Panc1 (cell line): Measurements from ENCODE around the gene ADSL. TPM values are rescaled to one million over a fixed set of nuclear protein-coding genes. Genes with fewer than 3 reads are reported as not detected.

Source experiments
- ATAC-seq: fragments of 200-7000 bp; cut with Tn5 transposase; 2 replicates; pipeline ENCODE4 v1.9.1; 2020; ENCODE audit warnings: mild to moderate bottlenecking, moderate library complexity
- BruUV-seq: library from RNA; stranded (reverse); fragments of 400-500 nt; replicated peaks from 2 replicates; lab custom pipeline; 2021; lab: Mats Ljungman, UMichigan
- CTCF ChIA-PET: fragments of 300-600 bp; sonication (Branson Sonifier 250); formaldehyde crosslinking; loops from one replicate; lab custom pipeline; 2022; ENCODE audit warnings: antibody characterized with exemption; lab: Charles Lee
- POLR2A ChIA-PET: fragments of 300-600 bp; sonication (Branson Sonifier 250); formaldehyde crosslinking; loops from one replicate; lab custom pipeline; 2022; ENCODE audit warnings: antibody characterized with exemption; lab: Charles Lee
- DNase-seq: peaks from one replicate; pipeline ENCODE4 v3.0.0-alpha.2; 2010; ENCODE audit warnings: low read depth, low spot score
- H3K27ac ChIP-seq: 2 replicates; pipeline ENCODE4 v1.5.1; 2011; ENCODE audit warnings: mild to moderate bottlenecking, low read length, inconsistent platforms
- H3K27me3 ChIP-seq: fragments of 200-500 bp; sonication (Bioruptor generic); 2 replicates; pipeline ENCODE4 v1.6.0; 2014; ENCODE audit warnings: low read length, inconsistent platforms; ENCODE audit not compliant: control insufficient read depth, insufficient read depth
- H3K36me3 ChIP-seq: fragments of 200-500 bp; sonication (Bioruptor generic); 2 replicates; pipeline ENCODE4 v1.5.1; 2014; ENCODE audit warnings: inconsistent platforms, mild to moderate bottlenecking, low read length, moderate library complexity; ENCODE audit not compliant: control insufficient read depth, insufficient read depth
- H3K4me1 ChIP-seq: 2 replicates; pipeline ENCODE4 v1.5.1; 2011; ENCODE audit warnings: inconsistent platforms, mild to moderate bottlenecking, low read length, moderate library complexity; ENCODE audit not compliant: control insufficient read depth, insufficient read depth
- H3K4me3 ChIP-seq, 2 experiments: 2 replicates each; pipeline ENCODE4 v1.5.1; 2011 to 2012; ENCODE audit warnings: low read depth in 2 of 2, low read length in 2 of 2, mild to moderate bottlenecking in 2 of 2, inconsistent platforms in 1 of 2, moderate library complexity in 1 of 2
- H3K9me3 ChIP-seq: fragments of 200-500 bp; sonication (Bioruptor generic); 2 replicates; pipeline ENCODE4 v1.5.1; 2014; ENCODE audit warnings: low read depth, mild to moderate bottlenecking, inconsistent platforms, low read length, moderate library complexity; ENCODE audit not compliant: control insufficient read depth, insufficient read depth
- POLR2AphosphoS5 ChIP-seq: IDR thresholded peaks from 2 replicates; pipeline ENCODE4 v1.6.1; 2012; ENCODE audit warnings: mild to moderate bottlenecking, low read depth, low read length, moderate library complexity
- SIN3A ChIP-seq: IDR thresholded peaks from 2 replicates; pipeline ENCODE4 v1.6.1; 2012; ENCODE audit warnings: low read depth, mild to moderate bottlenecking, low read length, moderate library complexity, borderline replicate concordance; ENCODE audit not compliant: insufficient read depth
- TCF7L2 ChIP-seq: IDR thresholded peaks from 2 replicates; pipeline ENCODE4 v1.6.1; 2011; ENCODE audit warnings: mild to moderate bottlenecking, low read depth, low read length, inconsistent platforms
- in situ Hi-C: cut with HindIII; loops from 2 replicates; pipeline ENCODE4 v1.10.0; 2016; ENCODE audit warnings: low sequenced_read_pairs, low pct_unique_long_range_greater_than_20kb
- intact Hi-C: fragments of 100-400 bp; cut with micrococcal nuclease; formaldehyde crosslinking; loops from one replicate; pipeline ENCODE4 v1.10.0; 2022; ENCODE audit not compliant: unreplicated experiment
- total RNA-seq: library from RNA; stranded (reverse); gene quantifications from one replicate; pipeline ENCODE4 v1.2.1, GENCODE V29; 2021; ENCODE audit not compliant: unreplicated experiment
- TF ChIP-seq, protein P1 (sequence below): fragments of 450-650 bp; IDR thresholded peaks from 2 replicates; pipeline ENCODE4 v1.5.1; 2017; ENCODE audit warnings: mild to moderate bottlenecking
- TF ChIP-seq, protein P2 (sequence below), 2 experiments: IDR thresholded peaks; 2 replicates each; pipeline ENCODE4 v1.6.1; 2011 to 2012; ENCODE audit warnings: low read depth in 2 of 2, control low read depth in 1 of 2, low read length in 1 of 2, mild to moderate bottlenecking in 1 of 2, moderate library complexity in 1 of 2; ENCODE audit not compliant: insufficient read depth in 1 of 2

ADSL gene
- total RNA-seq, 1 experiment from 2014 or later: 107 TPM

DNA sequence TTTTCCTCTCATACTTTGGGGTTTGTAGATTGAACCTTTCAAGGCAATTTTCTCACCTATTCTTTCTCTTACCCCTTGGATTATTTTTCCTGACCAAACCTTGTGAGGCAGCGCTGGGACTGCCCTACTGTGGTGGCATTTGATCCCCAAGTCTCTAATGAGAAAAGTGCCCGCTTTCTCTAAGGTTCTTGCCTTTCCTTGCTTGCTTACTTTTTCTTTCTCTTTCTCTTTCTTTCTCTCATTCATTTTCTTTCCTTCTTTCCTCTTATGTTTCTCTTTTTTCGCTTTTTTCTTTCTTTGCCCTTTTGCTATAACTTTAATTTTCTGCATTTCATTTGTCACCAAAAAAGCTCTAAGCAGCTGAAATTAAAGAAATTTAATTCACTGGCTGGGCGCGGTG, 40.7 kb upstream of the ADSL start:
- DNase-seq: no peak
- in situ Hi-C loops: no loop called here
- BruUV-seq: no TSS peak

DNA sequence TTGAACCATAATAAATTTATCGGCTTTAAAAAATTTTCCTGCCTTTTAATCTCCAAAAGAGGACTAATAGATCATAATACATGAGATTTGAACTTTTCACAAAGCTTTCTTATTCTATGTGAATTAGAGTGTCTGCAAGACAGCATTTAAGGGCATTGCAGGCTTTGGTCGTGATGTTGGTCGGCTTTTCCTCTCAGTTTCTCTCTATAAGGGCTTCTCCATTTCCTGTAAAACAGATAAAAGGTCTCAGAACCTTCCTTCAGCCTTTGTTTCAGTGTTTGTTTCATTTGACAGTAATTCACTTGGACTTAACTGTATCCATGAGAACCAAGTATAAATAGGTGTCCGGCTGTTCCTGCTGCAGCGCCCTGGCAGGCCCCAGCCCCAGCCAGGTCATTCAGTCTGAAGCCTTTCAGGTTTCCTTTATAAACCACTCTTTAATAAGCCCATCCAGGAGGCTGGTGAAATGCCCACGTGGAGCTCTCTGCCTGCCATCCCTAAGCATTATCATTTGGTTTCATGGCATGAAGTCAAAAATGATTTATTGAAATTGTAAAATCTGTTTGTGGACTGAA, 37.2 kb upstream of the ADSL start:
- intact Hi-C loops (no loop called here), in situ Hi-C loops (no loop called here)
- TF ChIP-seq POLR2AphosphoS5 (no peak), SIN3A (no peak), TCF7L2 (no peak)
- TF ChIP-seq, protein P1, sequence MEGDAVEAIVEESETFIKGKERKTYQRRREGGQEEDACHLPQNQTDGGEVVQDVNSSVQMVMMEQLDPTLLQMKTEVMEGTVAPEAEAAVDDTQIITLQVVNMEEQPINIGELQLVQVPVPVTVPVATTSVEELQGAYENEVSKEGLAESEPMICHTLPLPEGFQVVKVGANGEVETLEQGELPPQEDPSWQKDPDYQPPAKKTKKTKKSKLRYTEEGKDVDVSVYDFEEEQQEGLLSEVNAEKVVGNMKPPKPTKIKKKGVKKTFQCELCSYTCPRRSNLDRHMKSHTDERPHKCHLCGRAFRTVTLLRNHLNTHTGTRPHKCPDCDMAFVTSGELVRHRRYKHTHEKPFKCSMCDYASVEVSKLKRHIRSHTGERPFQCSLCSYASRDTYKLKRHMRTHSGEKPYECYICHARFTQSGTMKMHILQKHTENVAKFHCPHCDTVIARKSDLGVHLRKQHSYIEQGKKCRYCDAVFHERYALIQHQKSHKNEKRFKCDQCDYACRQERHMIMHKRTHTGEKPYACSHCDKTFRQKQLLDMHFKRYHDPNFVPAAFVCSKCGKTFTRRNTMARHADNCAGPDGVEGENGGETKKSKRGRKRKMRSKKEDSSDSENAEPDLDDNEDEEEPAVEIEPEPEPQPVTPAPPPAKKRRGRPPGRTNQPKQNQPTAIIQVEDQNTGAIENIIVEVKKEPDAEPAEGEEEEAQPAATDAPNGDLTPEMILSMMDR: no peak
- TF ChIP-seq, protein P2, sequence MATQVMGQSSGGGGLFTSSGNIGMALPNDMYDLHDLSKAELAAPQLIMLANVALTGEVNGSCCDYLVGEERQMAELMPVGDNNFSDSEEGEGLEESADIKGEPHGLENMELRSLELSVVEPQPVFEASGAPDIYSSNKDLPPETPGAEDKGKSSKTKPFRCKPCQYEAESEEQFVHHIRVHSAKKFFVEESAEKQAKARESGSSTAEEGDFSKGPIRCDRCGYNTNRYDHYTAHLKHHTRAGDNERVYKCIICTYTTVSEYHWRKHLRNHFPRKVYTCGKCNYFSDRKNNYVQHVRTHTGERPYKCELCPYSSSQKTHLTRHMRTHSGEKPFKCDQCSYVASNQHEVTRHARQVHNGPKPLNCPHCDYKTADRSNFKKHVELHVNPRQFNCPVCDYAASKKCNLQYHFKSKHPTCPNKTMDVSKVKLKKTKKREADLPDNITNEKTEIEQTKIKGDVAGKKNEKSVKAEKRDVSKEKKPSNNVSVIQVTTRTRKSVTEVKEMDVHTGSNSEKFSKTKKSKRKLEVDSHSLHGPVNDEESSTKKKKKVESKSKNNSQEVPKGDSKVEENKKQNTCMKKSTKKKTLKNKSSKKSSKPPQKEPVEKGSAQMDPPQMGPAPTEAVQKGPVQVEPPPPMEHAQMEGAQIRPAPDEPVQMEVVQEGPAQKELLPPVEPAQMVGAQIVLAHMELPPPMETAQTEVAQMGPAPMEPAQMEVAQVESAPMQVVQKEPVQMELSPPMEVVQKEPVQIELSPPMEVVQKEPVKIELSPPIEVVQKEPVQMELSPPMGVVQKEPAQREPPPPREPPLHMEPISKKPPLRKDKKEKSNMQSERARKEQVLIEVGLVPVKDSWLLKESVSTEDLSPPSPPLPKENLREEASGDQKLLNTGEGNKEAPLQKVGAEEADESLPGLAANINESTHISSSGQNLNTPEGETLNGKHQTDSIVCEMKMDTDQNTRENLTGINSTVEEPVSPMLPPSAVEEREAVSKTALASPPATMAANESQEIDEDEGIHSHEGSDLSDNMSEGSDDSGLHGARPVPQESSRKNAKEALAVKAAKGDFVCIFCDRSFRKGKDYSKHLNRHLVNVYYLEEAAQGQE (IDR thresholded peaks at IDR 0.05; ENCODE audit: insufficient read depth in 1 of 2, low read depth in 2 of 2, low read length in 1 of 2): no peak
- CTCF ChIA-PET: no interaction called here
- no TSS peak for BruUV-seq
- Histone ChIP-seq H3K27me3 (no peaks in the 10 kb centered on the region), H3K9me3 (no peaks in the 10 kb centered on the region), H3K27ac (no peak overlapping the region), H3K4me1 (no peaks in the 10 kb centered on the region), H3K36me3 (peaks cover 8% of the 10 kb centered on the region; the same call in 1 of the 2 replicates), H3K4me3 (no peak overlapping the region)
- POLR2A ChIA-PET: no interaction called here
- ATAC-seq: no peak
- no peak for DNase-seq

More for the DNA sequence above, 40.7 kb upstream of the ADSL start:
- no peak overlapping the region for H3K27ac ChIP-seq
- H3K4me1 ChIP-seq: no peaks in the 10 kb centered on the region
- no peak overlapping the region for H3K4me3 ChIP-seq
- ChIA-PET POLR2A (interaction anchor here (0.6 kb wide), 1 partner anchor 13 kb away, joined by 8 read pairs; no protein-coding TSS in a partner anchor), CTCF (no interaction called here)
- H3K9me3 ChIP-seq: no peaks in the 10 kb centered on the region
- TF ChIP-seq, protein P2 (IDR thresholded peaks at IDR 0.05; ENCODE audit: insufficient read depth in 1 of 2, low read depth in 2 of 2, low read length in 1 of 2): no peak
- no peak for TF ChIP-seq TCF7L2
- TF ChIP-seq, protein P1: no peak
- TF ChIP-seq SIN3A: no peak
- no peak for TF ChIP-seq POLR2AphosphoS5
- no peak for ATAC-seq
- H3K27me3 ChIP-seq: no peaks in the 10 kb centered on the region
- H3K36me3 ChIP-seq: no peaks in the 10 kb centered on the region; the same call in 1 of the 2 replicates
- intact Hi-C loops: no loop called here
